Activated CD4-positive, alpha-beta memory T cell treated with anti-CD3 and anti-CD28 coated beads, Interleukin-2, amount 10 ng/mL, durations not matched to agents 7 days and 5 days (primary cell): Measurements from ENCODE around the gene A1CF. TPM values are rescaled to one million over a fixed set of nuclear protein-coding genes. Genes with fewer than 3 reads are reported as not detected.
"Not testable (repeated sequence)": the region's sequence is repeated elsewhere in the genome, so short reads cannot be mapped to it uniquely, and the experiment has no call there.

Experiments used
- CTCF ChIA-PET: fragments of 350-600 bp; sonication (Branson Sonifier 250); formaldehyde crosslinking; loops from one replicate; lab custom pipeline; 2021; ENCODE audit warnings: antibody characterized with exemption, inconsistent platforms; lab: Charles Lee
- POLR2A ChIA-PET: fragments of 350-600 bp; sonication (Branson Sonifier 250); formaldehyde crosslinking; loops from one replicate; lab custom pipeline; 2021; ENCODE audit warnings: antibody characterized with exemption; lab: Charles Lee
- DNase-seq: peaks from one replicate; pipeline ENCODE4 v3.0.0-alpha.2; 2020
- H3K27ac Mint-ChIP-seq: one replicate; pipeline ENCODE4 v1.8.0; 2021; ENCODE audit warnings: mild to moderate bottlenecking, mixed read lengths
- H3K27me3 Mint-ChIP-seq: one replicate; pipeline ENCODE4 v1.8.0; 2021; ENCODE audit warnings: mixed read lengths
- H3K36me3 Mint-ChIP-seq: one replicate; pipeline ENCODE4 v1.8.0; 2021; ENCODE audit warnings: low read depth, mixed read lengths
- H3K4me1 Mint-ChIP-seq: one replicate; pipeline ENCODE4 v1.8.0; 2021; ENCODE audit warnings: mixed read lengths
- H3K4me3 Mint-ChIP-seq: one replicate; pipeline ENCODE4 v1.8.0; 2021; ENCODE audit warnings: mild to moderate bottlenecking, mixed read lengths
- H3K9me3 Mint-ChIP-seq: one replicate; pipeline ENCODE4 v1.8.0; 2021; ENCODE audit warnings: mixed read lengths
- total RNA-seq, 2 experiments: library from RNA; stranded (reverse); gene quantifications; one replicate each; pipeline ENCODE4 v1.2.3, GENCODE V29; 2021

Gene A1CF
- total RNA-seq, 2 experiments from 2014 or later = not detected

DNA sequence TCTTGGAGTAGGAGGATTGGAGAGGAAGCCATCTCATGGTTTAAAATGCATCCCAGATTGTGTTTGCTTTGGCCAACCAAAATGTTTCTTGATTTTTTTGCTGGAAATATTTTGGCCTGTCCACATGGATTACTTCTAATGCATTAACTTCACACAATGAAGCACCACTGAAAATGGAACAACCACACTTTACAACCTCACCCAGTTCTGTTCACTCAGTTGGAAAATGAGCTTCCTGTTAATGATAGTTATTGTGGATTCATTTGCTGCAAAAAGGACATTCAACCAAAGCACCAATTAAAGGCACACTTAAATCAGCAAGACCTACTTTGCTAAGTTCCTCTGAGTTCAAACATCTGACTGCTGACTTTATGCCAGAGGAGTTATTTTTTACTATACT lies 11.3 kb upstream of the A1CF start:
- Mint-ChIP-seq H3K27ac (no peak overlapping the region), H3K9me3 (no peaks in the 10 kb centered on the region), H3K4me3 (no peak overlapping the region), H3K27me3 (peaks cover 8% of the 10 kb centered on the region), H3K36me3 (no peaks in the 10 kb centered on the region), H3K4me1 (no peaks in the 10 kb centered on the region)
- ChIA-PET POLR2A (no interaction called here), CTCF (no interaction called here)
- no peak for DNase-seq

DNA sequence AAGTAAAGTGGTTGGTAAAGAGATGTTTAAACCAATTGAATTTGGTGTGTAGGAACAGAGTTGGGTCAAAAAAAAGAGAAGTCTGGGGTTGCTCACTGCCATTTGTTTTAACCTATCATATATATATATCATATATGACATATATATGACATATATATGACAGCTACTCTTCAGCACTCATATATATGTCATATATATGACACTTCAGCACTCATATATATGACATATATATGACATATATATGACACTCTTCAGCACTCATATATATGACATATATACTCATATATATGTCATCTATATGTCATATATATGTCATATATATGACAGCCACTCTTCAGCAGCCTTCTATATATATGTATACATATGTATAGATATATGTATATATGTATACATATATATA lies 8.9 kb upstream of the A1CF start:
- Mint-ChIP-seq H3K36me3 (no peaks in the 10 kb centered on the region), H3K4me3 (no peak overlapping the region), H3K4me1 (no peaks in the 10 kb centered on the region), H3K9me3 (no peaks in the 10 kb centered on the region), H3K27me3 (peaks cover 11% of the 10 kb centered on the region), H3K27ac (no peak overlapping the region)
- DNase-seq = no peak
- ChIA-PET POLR2A (no interaction called here), CTCF (no interaction called here)

DNA sequence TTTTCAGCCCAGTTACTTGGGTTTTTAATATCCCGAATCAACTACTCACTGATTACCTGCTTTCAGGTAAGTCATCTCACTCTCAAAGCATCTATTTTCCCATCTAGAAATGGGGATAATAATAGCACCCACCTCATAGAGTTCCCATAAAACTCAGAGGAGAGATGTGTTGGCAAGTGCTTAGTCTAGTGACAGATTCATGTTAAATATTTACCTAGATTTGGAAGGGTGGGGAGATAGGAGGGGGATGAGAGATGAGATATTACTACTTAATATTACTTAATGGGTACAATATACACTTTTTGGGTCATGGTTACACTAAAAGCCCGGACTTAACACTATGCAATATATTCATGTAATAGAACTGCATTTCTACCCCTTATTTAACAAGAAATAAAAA lies 7.0 kb upstream of the A1CF start:
- H3K36me3 Mint-ChIP-seq = no peaks in the 10 kb centered on the region
- ChIA-PET CTCF (no interaction called here), POLR2A (no interaction called here)
- no peaks in the 10 kb centered on the region for H3K9me3 Mint-ChIP-seq
- no peak overlapping the region for H3K27ac Mint-ChIP-seq
- H3K27me3 Mint-ChIP-seq = peaks cover 7% of the 10 kb centered on the region
- DNase-seq = no peak
- H3K4me1 Mint-ChIP-seq = no peaks in the 10 kb centered on the region
- H3K4me3 Mint-ChIP-seq = no peak overlapping the region

DNA sequence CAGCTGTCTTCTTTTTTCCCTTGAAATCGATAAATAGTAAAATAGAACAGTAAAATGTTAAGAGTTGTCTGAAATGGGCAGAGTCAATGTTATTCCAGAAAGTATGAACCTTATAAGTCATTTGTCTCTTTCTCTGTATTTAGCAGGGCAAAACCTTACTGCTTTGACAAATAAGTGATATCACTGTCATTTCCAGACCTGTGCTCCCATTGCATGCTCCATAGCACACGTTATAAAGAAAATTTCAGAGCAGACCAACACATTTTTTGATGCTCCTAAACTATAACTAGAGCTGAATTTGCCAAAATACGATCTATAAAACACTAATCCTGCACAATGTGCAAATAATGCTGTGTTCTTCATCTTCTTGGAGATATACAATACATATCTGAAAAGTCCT lies 1.1 kb downstream of the A1CF start:
- Mint-ChIP-seq H3K27me3 (peaks cover 6% of the 10 kb centered on the region), H3K36me3 (no peaks in the 10 kb centered on the region), H3K27ac (no peak overlapping the region), H3K4me3 (no peak overlapping the region), H3K9me3 (no peaks in the 10 kb centered on the region), H3K4me1 (no peaks in the 10 kb centered on the region)
- ChIA-PET POLR2A (no interaction called here), CTCF (no interaction called here)
- DNase-seq = no peak

DNA sequence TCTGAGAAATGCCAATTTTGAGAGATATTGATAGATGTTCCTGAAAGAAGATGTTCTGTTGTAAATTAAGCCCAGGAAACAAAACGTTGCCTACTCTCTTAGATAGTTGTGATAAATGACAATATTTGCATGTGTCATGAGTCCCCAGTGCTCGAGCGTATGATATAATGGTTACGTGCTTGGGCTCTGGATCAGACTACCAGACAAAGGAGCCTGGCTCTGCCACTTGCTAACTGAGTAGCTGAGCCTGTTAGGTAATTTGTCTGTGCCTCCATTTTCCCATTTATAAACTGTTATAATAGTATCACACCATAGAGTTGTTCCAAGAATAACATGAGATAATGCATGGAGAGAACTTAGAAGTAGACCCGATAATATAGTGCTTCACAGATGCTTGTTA lies 1.8 kb downstream of the A1CF start:
- ChIA-PET CTCF (no interaction called here), POLR2A (no interaction called here)
- H3K9me3 Mint-ChIP-seq = no peaks in the 10 kb centered on the region
- no peak for DNase-seq
- H3K27me3 Mint-ChIP-seq = peaks cover 6% of the 10 kb centered on the region
- no peak overlapping the region for H3K27ac Mint-ChIP-seq
- no peaks in the 10 kb centered on the region for H3K36me3 Mint-ChIP-seq
- no peak overlapping the region for H3K4me3 Mint-ChIP-seq
- no peaks in the 10 kb centered on the region for H3K4me1 Mint-ChIP-seq

DNA sequence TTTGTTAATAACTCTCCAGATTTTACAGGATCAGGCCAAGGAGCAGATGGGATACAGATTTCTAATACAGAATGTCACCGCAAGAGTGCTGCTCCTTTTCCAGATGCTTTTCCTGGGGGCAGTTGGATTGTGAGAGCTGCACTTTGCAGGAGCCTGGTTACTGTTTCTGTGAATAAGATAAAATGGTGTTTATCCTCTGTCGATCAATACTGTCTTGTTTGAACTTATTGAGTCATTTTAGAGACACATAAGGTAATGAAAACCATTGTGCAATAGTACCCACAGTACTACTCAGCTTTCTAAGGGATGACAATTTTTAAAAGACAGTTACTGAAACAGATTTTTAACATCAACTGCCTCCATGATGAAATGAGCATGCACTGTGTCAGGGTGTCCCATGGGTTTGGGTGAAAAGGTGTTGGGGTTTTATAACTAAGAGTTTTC lies 2.9 kb downstream of the A1CF start:
- H3K4me3 Mint-ChIP-seq = no peak overlapping the region
- no peaks in the 10 kb centered on the region for H3K4me1 Mint-ChIP-seq
- H3K27me3 Mint-ChIP-seq = peaks cover 6% of the 10 kb centered on the region
- ChIA-PET CTCF (no interaction called here), POLR2A (no interaction called here)
- no peak overlapping the region for H3K27ac Mint-ChIP-seq
- H3K36me3 Mint-ChIP-seq = no peaks in the 10 kb centered on the region
- no peak for DNase-seq
- H3K9me3 Mint-ChIP-seq = no peaks in the 10 kb centered on the region

DNA sequence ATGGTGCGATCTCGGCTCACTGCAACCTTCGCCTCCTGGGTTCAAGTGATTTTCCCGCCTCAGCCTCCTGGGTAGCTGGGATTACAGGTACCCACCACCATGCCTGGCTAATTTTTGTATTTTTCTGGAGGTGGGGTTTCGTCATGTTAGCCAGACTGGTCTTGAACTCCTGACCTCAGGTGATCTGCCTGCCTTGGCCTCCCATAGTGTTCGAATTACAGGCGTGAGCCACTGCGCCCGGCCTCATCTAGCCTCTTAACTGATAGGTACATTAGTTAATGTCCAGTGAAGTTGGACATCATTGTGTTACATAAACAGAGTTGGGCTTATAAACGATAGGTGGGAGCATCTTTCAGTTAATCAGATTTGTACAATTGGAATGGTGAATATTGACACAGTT lies 4.4 kb downstream of the A1CF start:
- CTCF ChIA-PET, H3K36me3 Mint-ChIP-seq, H3K4me3 Mint-ChIP-seq, POLR2A ChIA-PET, H3K4me1 Mint-ChIP-seq, H3K27ac Mint-ChIP-seq, DNase-seq, H3K27me3 Mint-ChIP-seq, H3K9me3 Mint-ChIP-seq: not testable (repeated sequence)

DNA sequence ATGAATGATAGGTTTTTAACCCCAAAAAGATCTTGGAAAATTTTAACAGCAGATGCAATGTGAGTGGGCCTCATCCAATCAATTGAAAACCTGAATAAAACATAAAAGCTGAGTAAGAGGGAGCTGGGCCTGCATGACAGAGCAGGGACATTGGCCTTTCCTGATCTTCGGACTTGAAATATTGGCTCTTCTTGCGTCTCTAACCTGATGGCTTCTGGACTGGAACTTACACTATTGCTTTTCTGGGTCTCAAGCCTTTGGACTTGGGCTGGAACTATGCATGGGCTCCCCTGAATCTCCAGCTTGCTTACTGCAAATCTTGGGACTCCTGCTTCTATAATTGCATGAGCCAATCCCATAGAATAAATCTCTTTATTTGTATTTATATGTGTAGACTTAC lies 9.0 kb downstream of the A1CF start:
- POLR2A ChIA-PET = no interaction called here
- Mint-ChIP-seq H3K36me3 (no peaks in the 10 kb centered on the region), H3K9me3 (no peaks in the 10 kb centered on the region), H3K27me3 (peaks cover 2% of the 10 kb centered on the region), H3K4me1 (no peaks in the 10 kb centered on the region), H3K4me3 (no peak overlapping the region), H3K27ac (no peak overlapping the region)
- DNase-seq = no peak
- CTCF ChIA-PET = no interaction called here

DNA sequence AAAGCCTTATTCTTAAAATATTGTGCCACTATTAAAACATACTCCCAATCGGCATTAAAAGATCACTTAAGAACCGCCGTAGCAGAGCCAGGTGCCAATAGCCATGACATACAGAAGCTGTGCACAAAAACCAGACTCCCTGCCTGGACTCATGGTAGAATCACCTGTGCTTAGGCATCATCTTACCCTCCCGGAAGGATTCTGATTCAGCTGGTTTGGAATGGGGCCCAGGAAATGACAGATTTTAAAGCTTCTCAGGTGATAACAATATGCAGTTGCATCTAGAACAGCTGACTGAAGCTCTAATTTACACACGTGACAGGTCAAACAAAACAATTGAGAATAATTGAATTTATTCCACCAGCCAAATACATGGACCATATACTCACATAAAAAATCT lies 10.7 kb downstream of the A1CF start:
- Mint-ChIP-seq H3K27ac (no peak overlapping the region), H3K4me1 (no peaks in the 10 kb centered on the region), H3K9me3 (no peaks in the 10 kb centered on the region), H3K27me3 (peaks cover 4% of the 10 kb centered on the region), H3K36me3 (no peaks in the 10 kb centered on the region), H3K4me3 (no peak overlapping the region)
- ChIA-PET CTCF (no interaction called here), POLR2A (no interaction called here)
- DNase-seq = no peak

DNA sequence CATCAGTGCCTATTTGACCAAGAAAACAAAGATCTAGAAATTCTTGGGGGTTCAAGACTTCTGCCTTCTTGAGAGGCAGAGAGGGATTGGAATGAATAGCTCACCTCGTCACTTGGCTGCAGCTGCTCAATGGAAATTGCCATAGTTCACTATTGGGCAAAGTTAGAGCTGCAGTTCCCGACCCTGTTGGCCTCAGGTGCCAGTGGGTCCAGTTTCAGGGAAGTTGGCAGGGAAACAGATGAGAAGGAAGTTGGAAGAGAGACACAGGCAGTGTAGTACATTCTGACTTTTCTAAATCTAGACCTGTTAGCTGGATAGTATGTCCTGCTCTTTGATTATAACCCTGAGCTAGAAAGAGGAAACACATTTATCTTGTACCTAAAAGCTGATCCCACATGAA lies 19.1 kb downstream of the A1CF start:
- Mint-ChIP-seq H3K9me3 (no peaks in the 10 kb centered on the region), H3K4me1 (no peaks in the 10 kb centered on the region), H3K27me3 (peaks cover 9% of the 10 kb centered on the region), H3K27ac (no peak overlapping the region), H3K4me3 (no peak overlapping the region), H3K36me3 (no peaks in the 10 kb centered on the region)
- no peak for DNase-seq
- ChIA-PET POLR2A (no interaction called here), CTCF (no interaction called here)

DNA sequence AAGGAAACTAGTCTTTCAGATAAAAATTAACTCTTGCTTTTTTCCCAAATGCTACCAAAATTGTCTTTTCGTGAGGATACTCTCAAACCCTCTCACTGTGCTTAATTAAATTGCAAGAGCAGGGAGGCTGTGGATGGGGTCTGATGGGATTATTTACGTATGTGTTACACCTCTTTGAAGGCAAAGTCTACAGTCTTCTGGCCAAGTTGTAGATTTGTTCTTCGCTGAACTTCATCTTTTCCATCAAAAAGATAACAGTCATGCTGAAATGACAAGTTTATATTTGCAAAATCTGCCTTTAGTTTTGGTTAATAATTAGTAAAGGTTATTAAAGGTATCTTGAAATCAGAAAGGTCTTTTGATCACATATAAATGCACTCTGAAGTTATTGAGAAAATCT lies 22.7 kb downstream of the A1CF start:
- Mint-ChIP-seq H3K36me3 (no peaks in the 10 kb centered on the region), H3K27me3 (peaks cover 5% of the 10 kb centered on the region), H3K4me1 (no peaks in the 10 kb centered on the region), H3K27ac (no peak overlapping the region), H3K4me3 (no peak overlapping the region), H3K9me3 (no peaks in the 10 kb centered on the region)
- ChIA-PET POLR2A (no interaction called here), CTCF (no interaction called here)
- no peak for DNase-seq

DNA sequence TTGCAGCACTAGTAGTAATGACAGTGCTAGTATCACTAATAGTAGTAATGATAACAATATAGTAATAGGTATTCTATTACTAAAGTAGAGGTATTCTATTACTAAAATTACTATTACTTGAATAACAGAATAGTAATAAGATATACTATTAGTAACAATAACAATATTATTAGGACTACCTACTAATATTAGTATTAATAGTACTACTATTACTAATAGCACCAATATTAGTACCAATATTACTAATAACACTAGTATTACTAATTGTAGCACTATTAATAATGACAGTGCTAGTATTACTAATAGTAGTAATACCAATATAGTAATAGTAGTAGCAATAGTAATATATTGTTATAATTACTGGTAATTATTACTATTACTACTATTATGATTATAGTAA lies 24.1 kb downstream of the A1CF start:
- Mint-ChIP-seq H3K4me3 (no peak overlapping the region), H3K9me3 (no peaks in the 10 kb centered on the region), H3K4me1 (no peaks in the 10 kb centered on the region), H3K36me3 (no peaks in the 10 kb centered on the region), H3K27me3 (peaks cover 7% of the 10 kb centered on the region), H3K27ac (no peak overlapping the region)
- no peak for DNase-seq
- POLR2A ChIA-PET = no interaction called here
- CTCF ChIA-PET = no interaction called here

DNA sequence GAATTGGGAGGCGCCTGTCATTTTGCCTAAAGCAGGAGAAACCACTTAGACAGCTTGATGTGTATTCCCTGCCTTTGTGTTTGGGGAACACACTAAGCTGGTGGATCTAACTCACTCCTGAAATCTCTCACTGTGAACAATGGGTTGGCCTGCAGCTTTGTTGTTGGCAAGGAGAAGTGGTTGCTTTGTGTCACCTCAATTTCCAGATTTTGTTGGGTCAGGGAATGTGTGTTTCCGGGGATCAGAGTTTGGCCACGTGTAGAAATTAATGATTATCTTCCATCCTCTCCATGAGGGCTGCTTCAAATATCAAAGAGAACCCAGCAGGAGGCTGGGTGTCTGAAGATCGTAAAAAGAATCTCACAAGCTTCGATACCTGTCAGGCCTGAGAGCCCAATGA lies 27.8 kb downstream of the A1CF start:
- Mint-ChIP-seq H3K9me3 (no peaks in the 10 kb centered on the region), H3K36me3 (no peaks in the 10 kb centered on the region), H3K27me3 (peaks cover 11% of the 10 kb centered on the region), H3K4me3 (no peak overlapping the region), H3K4me1 (no peaks in the 10 kb centered on the region), H3K27ac (no peak overlapping the region)
- ChIA-PET CTCF (no interaction called here), POLR2A (no interaction called here)
- no peak for DNase-seq

DNA sequence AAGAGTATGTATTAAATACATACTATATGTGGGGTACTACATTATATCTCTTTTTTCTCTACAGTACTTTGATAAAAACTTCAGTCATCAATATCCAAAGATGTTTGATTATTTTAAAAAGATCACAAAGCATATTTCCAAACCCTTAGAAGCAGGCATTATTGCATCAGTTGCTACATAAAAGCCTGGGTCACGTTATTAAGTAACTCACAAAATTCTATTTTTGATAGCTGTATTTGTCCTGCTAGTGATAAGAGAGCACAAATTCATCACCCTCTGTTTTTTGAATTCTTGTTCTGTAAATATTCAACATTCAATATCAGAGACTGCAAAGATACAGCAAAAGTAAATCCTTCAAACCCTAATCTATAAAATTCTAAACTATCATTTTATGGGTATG lies 30.0 kb downstream of the A1CF start:
- ChIA-PET CTCF (no interaction called here), POLR2A (no interaction called here)
- H3K27ac Mint-ChIP-seq = no peak overlapping the region
- H3K4me3 Mint-ChIP-seq = no peak overlapping the region
- DNase-seq = no peak
- no peaks in the 10 kb centered on the region for H3K9me3 Mint-ChIP-seq
- no peaks in the 10 kb centered on the region for H3K36me3 Mint-ChIP-seq
- peaks cover 14% of the 10 kb centered on the region for H3K27me3 Mint-ChIP-seq
- no peaks in the 10 kb centered on the region for H3K4me1 Mint-ChIP-seq

DNA sequence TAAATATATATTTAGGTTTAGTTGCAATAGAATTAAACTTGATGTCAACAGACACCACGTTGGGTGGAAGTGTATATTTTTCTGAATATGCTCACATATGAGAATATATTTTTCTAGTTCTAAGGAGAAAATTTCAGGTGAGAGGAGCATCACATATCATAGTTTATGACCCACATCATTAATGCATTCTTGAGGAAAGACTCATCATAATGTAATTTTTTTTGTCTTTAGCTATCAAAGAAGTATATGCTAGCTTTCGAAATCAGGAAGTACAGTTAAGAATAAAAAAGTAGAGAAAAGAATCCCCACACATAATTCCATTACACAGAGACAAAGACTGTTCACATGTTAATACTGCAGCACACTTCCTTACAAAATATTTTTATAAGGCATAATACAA lies 30.4 kb downstream of the A1CF start:
- Mint-ChIP-seq H3K27ac (no peak overlapping the region), H3K27me3 (peaks cover 14% of the 10 kb centered on the region), H3K36me3 (no peaks in the 10 kb centered on the region), H3K4me1 (no peaks in the 10 kb centered on the region), H3K4me3 (no peak overlapping the region), H3K9me3 (no peaks in the 10 kb centered on the region)
- ChIA-PET POLR2A (no interaction called here), CTCF (no interaction called here)
- DNase-seq = no peak
